Measurements from ENCODE around the gene HDAC9.

The HDAC9 gene

DNA sequence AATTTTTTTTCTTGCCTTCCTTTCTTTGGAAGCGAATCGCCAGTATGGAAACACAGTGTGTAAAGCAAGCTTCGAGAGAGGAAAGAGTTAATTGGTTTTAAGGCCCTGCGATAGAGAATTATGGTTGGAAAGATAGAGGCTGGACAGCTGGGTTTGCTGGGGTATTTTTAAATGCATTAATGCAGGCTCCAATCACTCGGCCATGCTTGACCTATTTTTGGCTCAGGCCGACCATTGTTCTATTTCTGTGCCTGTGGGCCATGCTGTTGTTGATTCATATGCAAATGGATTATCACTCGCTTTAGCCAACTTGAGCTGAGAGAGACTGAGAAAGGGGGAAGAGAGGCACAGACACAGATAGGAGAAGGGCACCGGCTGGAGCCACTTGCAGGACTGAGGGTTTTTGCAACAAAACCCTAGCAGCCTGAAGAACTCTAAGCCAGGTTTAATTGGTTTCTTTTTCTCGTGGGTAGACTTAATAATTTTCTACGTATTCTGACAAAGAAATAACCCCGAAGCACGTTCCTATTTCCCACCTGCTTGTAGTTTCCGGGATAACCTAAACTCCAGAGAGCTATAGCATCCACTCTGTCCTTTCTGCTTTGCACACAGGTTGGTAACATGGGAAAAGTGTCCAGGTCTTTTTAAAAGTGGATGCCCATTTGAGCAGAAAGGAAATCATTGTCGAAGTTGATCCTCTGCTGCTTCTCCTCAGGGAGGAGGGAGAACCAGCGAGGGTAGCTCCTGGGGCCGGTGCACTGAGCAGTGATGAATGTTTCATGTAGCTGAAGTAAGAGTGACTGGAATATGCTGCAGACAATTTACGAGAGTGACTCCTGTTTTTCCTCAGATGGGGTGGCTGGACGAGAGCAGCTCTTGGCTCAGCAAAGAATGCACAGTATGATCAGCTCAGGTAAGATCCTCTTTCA, at the start of gene HDAC9:
HDAC9 (plus strand) TSS at position 338 of the 929 bp plus-strand sequence; CDS start at position 892, 554 bp downstream.
- DNase-seq: peak; percentile 73

DNA sequence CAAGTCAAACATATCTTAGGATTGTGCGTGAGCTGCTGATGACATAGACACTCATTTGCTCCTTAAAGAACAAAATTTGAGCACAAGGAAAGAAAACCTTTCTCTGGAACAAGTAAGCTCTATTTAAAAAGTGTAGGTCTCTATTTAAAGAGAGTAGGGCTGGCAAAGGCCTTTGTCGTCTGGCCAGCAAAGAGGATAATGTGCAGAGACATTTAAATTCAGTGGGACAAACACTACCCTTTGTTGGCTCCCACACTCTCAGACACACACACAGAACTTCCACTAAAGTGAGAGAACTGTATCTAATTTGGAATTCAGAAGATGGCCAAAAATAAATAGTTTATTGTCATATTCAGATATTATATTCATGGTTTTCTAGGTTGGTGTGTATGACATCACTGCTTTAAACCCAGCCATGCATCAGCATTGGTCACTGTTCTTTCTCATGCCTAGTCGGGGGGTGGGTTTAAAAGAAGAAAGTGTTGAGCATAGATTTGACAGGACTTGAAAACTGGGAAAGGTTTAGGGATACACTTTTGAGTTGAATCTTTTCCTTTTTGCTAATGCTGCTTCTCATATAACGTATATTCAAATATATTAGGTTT, 49.5 kb upstream of the HDAC9 start:
- no peak for DNase-seq

DNA sequence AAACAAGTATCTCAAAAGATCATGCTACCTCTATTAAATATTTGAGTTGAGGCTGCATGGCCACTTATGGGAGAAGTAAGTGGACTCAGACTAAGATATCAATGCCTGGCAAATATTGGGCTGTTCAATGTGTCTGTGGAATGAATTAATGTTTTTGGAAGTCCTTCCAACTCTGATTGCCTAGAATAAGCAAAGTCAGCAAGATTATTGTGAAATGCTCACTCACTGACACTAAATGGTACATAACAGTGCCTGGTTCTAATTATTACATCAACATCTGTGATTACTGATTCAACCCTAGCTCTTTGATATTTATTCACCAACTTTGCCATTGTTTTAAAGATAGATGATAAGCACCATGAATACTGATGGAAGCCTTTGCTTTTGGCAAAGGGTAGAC, 45.5 kb upstream of the HDAC9 start:
- no peak for DNase-seq

DNA sequence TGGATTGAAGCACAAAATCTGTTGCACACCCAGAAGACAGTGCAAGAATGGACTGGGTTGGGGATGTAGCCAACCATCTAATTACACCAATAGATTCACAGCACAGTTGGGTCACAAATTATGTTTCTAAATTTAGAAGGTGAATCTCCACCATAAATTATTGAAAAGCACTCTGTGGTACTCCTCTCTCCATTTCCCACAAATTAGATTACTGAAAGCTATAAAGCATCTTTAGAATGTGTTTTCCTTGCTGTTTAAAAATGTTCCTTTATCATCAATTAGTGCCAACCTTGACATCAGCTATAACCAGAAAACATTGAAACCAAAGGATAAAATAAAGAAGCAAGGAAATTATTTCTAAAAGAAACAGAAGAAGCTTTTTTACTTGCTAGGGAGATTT, 39.9 kb upstream of the HDAC9 start:
- DNase-seq: no peak

DNA sequence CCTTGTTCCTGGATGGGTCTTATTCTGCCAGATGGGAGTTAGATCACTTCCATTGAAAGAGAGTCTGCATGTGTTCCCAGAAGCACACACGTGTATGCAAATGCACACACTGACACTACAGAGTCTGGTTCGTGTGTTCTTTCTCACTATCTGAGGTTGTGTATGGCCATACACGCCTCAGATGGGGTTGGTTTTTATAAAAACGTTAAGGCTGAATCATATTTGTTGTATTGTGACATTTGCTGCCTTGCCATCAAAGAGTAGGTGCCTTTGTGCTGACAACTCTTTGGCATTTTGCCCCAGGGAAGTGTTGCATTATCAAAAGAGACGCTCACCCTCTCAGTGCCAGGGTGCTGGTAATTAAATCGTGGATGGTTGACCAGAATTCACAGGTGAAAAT, 37.7 kb upstream of the HDAC9 start:
- no peak for DNase-seq

DNA sequence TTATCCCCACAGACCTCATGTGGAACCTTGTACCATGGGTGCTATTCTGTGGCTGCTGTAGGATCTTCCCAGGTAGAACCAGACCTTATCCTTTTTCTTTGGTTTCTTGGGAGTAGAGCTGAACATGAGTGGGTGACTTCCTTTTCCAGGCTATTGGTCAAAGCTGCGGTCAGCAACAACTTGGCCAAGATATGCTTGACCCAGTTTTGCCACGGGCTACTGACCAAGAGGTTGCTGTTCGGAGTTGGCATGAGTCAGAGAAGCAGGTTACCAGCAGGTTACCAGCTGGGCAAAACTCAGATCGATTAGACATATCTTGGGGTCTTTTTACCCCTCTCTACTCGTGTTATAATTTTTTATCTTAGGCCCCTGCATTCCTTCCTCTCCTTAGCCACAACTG, 36.7 kb upstream of the HDAC9 start:
- peak; percentile 86 for DNase-seq

DNA sequence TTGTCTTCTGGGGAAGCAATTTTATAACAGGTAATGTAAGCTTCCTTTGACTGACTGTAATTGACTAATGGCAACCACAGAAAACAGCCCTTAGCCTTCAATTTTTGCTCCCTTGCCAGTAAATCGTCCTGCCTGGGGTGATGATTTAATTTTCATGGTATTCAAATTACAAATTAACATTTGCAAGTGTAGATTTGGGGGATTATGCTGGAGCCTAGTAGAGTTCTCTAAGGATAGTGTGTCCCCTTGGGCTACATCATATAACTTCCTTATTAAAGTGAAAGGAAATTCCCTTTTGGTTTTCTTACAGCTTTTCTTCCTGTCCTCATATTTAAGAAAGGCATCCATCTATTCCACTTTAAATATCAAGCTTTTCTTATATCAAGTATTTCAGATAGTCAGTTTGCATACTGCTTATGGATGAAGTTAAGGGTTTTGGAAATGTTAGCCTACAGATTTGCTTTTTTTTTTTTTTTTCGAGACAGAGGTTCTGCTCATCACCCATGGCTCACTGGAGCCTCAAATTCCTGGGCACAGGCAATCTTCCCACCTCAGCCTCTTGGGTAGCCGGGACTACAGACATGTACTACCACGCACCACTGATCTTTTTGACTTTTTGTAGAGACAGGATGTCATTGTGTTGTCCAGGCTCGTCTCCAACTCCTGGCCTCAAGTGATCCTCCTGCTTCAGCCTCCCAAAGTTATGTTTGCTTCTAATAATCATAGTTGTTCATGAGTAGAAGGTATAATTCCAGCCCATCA, 35.9 kb upstream of the HDAC9 start:
- no peak for DNase-seq

DNA sequence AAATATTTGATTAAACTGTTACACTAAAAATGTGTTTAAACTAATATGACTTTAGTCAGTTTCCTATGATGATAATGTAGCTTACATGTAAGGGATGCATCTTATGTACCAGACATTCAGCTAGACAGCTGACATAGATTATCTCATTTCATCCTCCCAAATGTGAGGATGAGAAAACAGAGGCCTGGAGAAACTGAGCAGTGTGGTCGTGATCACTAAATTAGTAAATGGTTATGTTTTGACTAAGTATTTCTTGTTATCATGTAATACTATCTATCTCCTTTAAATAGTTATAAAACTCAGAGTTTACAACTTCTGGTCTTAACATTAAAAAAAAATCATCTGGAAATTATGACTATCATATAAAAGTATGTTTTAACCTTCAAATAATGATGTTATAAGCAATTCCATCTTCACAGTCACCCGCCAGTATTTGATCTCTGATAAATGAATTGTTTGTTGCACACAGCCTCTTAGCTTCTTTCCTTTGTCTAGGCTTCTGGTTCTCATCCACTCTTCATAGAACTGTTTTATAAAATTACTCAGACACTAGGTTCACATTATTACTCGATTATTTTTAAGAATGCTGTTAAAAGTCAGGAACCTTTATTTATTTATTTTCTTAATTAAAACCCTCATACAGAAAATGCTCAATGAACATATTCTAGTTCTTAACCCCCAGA, 33.6 kb upstream of the HDAC9 start:
- no peak for DNase-seq

DNA sequence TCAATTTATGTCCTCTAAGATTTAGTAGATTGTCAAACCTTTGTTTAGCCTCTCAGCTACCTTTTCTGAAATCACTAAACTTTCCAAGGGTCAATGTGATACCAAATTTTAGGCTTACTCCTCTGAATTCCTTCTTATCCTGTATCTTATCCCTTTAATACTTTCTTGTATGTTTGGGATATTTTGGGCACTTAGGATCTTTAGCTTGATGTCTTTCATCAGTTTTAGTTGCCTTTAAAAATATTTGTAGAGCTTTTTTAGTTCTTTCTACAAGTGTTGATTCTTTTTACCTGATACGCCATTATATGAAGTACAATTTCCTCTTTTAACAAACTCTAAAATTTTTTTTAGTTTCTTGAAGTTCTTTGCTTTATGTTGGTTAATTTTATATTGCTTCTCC, 30.7 kb upstream of the HDAC9 start:
- DNase-seq: no peak

DNA sequence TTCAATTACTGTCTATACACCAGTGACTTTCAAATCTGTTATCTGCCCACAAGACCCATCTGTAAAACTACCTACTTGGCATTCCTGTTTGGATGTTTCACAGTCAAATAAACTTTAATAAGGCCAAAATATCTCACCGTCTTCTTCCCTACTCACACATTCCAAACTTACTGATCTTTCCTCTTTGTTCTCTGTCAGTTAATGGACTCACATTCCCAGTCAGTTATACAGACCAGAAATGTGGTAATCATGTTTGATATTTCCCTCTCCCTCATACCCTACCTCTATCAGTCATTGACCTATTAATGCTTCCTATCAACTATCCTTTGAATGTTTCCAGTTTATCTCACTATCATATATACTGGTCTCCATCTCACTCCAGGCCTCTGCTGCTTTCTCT, 28.5 kb upstream of the HDAC9 start:
- peak; percentile 62 for DNase-seq

DNA sequence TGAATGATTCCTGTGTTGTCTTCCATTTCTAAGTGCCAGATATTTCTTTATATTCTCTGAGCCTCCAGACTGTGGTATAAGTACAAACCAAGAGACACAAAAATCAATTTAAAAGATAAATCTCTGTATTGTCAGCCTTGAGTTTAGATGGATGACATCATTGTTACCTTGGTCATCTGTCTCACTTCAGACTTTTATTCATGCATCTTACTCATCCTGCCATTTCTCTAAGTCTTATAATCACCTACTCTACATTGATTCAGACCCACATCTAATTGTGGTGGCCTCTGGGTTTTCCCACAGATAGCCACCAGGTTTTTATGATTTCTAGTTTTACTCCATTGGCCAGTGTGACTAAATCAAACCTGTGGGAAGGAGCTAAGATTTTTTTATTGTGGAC, 26.8 kb upstream of the HDAC9 start:
- DNase-seq: no peak

DNA sequence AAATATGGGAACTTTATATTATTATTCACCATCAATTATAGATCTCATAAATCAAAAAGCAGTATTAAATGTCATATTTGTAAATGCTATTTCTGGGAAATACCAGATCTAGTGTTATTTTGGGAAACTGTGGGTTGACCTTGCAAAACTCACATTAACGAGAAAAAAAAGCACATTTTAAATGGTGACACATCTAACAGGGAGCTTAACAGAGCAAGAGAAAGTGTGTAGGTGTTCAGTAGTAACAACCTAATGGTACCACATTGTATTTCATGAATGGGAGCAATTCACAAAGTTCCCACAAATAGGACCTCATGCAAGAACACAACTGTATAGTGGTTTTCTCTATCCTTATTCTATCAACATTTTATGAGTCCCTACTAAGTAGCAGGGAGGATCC, 26.2 kb upstream of the HDAC9 start:
- no peak for DNase-seq

DNA sequence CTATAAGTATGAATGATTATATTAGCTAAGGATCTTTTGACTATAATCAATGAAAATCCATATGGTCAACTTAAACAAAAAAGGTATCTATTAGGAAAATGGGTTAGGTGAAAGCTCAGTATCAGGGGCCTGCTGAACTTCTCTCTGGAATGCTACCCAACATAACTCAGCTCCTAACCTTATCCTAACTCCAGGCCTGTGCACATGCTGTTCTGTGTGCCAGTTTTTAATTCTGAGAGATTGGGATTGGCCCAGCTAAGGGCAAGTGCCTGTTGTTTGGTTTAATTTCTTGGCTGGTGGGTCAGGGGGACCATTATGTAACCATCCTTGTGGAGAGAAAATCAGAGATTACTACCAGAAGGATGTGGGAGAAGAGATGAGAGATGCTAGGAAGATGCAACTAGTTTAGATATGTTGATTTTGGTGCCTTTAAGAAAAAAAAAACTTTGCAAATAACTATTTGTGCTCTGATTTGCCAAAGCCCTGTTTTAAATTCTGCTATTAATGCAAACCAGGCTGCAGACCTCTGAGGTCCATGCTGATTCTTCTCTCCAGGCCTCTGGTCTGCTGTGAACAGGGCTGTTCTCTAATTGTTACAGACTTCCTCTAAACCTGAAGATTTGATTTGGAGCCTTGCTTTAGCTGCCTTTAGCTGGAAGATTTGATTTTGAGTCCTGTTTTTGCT, 23.9 kb upstream of the HDAC9 start:
- no peak for DNase-seq

DNA sequence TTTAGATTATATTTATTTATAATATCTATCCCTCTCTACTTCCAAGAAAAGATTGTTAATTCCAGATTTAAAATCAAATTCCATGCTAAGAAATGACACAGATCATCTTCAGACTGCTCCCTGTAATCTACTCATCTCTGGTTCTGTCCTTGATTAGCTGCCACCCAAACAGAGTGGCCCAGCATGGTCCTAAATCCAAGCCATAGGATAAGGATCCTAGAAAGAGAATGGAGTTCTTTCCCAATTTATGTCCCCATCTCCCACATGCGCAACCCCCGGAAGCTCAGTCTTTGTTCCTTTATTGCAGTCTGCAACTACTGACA, 23.4 kb upstream of the HDAC9 start:
- DNase-seq: no peak

DNA sequence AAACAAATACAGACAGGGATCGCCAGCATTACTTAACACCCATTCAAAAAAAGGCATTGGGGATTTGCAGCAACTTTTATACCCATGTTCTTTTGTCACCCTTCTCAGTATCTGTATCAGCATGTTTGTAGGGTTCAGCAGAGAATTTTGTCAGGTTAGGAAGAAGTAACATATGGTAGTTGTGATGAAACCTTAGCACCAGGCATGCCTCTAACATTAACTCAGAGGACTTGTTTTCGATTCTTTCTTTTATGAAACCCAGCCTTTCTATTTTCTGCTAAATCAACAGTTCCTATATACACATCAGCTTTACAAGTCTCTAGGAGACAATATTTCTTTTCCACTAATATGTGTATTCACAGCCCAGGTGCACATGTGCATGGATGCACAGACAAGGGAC, 22.4 kb upstream of the HDAC9 start:
- no peak for DNase-seq

DNA sequence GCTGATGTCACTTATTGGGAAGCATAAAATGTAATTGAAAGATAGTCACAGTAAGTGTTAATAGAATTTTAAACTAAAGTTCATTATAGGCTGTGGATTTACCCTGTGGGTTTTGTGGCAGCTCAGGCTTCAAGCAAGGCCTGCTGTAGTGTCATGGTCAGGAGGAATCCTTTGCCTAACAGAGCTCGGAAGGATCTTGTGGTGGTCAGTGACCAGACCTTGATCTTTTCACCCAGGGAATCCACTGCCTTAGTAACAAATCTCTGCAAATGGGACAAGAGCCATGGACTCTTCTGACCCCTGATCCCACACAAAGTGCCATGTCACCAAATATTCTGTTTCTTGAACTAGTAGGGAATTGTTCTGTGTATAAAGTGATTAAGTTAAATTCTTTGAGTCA, 20.6 kb upstream of the HDAC9 start:
- DNase-seq: no peak

DNA sequence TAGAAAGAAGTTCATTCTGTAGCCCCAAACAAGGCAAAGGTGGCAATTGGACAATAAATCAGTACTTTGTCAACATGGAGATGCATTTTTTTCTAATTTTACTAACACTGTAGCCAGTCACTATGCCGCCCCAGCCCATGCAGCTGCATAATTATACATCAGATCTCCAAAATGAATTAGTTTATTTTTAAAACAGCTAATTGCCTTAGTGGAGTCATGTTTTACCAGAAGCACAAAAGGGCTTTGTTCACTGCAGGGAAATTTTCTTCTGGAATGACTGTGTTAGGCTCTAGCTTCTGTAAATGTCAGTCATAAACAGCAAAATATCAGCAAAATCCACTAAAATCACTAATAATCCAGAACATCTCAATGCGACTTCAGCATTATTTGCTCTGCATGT, 20.1 kb upstream of the HDAC9 start:
- DNase-seq: no peak

DNA sequence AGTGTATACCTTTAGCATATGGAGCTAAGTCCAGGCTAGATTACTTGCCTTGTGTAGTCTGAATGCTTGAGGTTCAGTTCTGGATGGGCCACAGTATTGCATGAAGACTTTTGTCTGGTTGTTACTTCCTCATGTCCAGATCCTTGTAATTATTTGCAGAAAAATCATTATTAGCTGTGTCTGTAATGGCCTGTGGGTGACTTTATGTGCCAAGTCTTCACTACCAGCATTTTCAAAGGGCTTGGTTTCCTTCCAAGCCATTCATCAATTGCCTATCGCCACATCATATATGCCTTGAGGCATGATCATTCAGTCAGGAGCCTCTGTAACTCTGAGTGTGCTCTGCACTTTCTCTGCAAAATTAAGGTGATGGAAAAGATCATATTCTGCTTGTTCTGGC, 13.8 kb upstream of the HDAC9 start:
- DNase-seq: no peak

DNA sequence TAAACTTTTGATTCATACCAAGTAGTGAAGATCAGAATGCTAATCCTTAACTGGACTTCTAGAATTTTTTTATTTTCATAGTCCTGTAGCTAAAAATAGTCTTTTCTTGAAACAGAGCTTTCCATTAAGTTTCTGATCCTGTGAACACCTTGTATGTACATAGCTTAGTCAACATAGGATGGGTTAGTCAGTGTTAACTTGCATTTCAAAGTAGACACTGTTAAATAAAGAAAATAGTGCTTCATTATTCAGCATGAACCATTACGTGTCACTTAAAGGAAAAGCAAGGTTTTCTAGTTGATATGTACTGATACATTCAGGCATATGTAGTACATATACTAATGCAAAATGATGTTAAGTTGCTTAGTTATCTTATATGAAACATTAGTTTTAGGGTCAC, 7.5 kb upstream of the HDAC9 start:
- no peak for DNase-seq

DNA sequence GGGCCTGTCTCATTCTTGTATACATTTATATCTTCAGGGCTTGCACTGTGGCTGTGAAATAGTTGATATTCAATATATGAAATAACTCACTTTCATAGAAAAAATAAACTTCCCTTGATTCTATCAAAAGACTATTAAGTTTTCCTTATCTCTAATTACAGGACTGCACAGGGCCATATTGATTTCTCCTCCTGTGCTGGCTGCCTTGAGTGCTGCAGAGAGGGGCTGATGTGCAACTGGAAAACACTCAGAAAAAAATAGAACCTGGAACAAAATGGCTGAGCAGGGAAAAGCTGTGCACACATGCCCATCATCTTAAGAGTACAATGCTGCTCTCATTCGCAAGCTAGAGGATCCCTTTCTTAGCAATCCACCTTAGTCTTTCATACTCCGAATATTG, 5.9 kb upstream of the HDAC9 start:
- DNase-seq: no peak

DNA sequence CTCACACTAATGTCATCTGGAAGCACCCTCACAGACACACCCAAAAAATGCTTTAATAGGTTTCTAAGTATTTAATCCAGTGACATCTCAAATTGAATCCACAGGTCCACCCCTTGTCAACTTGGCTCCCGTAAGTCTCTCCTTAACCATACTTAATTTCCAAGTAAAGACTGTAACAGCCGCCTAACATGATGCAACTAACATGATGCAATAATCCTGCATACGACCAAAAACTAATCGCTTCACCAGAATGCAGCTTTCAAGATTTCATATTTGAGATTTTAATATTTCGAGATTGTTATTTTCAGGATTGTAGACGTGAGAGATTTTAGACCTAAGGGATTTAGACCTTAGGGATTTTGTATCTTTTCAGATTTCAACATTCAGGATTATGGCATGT, 3.7 kb upstream of the HDAC9 start:
- DNase-seq: no peak

DNA sequence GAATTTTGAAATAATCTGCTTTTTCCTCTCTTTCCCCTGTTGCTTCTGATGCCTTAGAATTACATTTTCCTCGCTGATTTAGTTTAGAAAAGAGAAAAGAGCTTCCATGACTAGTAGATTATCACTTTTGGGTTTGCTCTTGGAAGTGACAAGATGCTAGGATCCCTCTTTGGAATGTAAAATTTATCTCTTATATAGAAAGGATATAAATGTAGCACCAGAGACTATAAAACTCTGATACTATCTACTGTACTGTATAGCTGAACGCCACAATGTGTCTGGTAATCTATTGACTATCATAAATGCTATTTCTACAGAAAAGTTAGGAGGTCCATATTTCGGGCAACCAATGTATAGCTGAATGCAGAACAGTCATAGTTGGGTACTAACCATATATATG, 1.1 kb upstream of the HDAC9 start:
- no peak for DNase-seq

Data from kidney glomerular epithelial cell (primary cell).